GM19324 (cell line): ENCODE measurements around the gene EHMT1.

Experiments
- ATAC-seq: cut with Tn5 transposase; IDR thresholded peaks from one replicate; pipeline ENCODE4 v1.9.1; 2021; ENCODE audit warnings: mild to moderate bottlenecking, moderate library complexity; ENCODE audit not compliant: unreplicated experiment, low FRiP score

EHMT1 gene

DNA sequence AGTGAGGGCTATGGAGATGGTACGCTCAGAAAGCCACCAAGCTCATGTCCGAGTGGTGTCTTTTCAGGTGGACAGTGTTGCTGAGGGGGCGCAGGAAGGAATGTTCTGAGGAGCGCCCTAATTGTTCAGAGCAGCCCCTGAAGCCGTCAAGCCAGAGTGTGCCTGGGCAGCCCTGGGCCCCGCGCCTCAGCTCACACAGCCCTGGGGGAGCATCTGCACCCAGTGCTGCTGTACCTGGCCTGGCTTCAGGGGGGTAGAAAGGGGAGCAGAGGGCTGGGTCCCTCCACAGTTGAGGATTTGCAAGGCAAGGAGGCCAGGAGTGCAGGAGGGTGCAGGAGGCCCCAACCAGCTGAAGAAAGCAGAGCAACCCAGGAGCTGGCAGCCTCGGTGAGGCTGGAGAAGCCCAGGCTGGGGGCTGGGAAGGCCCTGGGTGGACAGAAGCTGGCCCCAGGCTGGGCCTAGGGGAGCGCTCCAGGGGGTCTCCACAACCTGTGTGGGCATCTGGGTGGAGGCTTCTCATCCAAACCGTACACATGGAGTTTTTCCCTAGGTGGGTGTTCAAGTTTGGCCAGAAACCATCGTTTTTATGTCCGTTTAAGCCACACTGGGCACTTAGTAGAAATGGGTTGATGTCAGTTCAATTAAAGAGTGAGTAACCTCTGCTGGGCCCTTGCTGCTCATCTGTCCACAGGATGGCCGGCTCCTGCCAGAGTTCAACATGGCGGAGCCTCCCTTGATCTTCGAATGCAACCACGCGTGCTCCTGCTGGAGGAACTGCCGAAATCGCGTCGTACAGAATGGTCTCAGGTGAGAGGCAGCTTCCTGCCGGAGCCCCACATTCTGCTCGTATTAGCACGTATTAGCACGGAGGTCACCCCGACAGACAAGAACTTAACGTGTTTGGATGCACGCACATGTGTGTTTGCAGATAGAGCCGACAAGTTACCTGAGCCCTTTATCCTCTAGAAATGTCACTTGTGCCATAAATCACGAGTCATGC is 196.8 kb downstream of the EHMT1 start:
- ATAC-seq = no peak

DNA sequence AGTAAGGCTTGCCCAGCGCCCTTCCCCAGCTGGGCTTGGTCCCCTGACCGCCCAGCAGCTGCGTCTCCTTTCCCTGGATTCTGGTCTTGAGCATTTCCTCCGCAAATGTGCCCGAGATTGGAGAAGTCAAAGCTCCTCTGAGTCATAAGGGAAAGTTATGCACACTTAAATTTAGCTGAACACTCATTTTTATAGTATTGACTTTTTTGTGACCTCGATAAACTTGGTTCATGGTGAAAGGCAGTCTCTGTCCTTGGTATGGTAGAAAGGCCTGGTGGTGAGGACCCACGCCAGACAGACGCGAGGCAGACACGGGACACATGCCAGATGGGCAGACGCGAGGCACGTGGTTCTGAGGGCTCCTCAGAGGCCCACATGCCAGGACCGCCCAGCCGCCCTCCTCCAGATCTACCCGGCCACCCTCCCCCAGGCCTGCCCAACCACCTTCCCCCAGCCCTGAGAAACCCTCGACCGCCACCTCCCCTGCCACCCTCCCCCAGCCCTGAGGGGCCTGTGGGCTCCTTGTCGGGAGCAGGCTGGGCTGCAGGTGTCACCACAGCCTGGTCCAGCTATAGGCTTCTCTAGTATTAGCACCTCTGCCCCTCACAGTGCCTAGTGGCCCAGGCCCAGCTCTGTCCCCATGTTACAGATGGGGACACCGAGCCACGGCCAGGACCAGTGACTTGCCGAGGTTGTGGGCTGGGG is 197.9 kb downstream of the EHMT1 start:
- no peak for ATAC-seq

DNA sequence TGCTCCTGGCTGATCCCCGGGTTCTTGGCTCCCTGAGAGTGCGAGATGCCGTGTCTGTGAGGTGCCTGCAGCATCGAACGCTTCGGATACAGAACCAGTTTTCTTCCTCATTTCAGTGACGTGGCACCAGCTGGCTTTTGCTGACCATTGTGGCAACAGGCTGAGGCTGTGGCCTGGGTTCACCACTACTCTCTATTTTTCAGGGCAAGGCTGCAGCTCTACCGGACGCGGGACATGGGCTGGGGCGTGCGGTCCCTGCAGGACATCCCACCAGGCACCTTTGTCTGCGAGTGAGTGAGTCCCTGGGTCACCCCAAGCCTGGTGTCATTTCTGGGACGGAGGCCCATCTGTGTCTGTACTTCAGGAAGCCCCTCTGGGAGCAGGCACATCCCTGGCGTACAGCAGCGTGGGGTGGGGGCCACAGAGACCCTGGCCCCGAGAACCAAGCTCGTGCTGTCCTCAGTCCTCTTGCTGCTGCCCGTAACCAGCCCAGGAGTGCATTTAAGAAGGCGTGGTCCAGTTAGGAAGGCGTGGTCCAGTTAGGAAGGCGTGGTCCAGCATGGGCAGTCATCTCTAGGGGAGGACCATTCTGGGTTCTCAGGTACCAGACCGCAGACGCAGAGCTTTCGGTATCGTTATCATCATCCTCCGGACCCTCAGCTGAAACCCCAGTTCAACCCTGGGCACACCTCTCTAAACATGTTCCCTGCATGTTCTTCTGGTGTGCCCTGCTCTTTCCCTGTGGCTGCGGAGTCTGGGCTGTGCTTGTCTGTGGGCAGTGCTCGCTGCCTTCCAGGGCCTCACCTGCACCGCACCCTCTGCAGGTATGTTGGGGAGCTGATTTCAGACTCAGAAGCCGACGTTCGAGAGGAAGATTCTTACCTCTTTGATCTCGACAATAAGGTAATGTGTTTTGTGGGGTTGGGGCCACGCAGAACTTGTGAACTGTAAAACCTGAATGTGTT is 198.7 kb downstream of the EHMT1 start:
- no peak for ATAC-seq

DNA sequence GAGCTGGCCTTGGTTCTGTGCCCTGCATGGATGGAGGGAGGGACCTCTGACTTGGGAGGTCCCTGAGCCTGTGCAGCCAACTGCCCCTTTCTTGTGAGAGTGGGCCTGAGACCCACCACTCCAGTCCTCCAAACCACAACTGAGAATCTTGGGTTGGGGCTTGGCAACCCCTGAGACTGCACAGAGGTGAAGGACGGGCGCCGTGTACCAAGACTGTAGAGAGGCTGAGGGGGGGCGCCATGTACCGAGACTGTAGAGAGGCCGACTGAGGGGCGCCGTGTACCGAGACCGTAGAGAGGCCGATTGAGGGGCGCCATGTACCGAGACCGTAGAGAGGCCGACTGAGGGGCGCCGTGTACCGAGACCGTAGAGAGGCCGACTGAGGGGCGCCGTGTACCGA is 199.5 kb downstream of the EHMT1 start:
- ATAC-seq = no peak

DNA sequence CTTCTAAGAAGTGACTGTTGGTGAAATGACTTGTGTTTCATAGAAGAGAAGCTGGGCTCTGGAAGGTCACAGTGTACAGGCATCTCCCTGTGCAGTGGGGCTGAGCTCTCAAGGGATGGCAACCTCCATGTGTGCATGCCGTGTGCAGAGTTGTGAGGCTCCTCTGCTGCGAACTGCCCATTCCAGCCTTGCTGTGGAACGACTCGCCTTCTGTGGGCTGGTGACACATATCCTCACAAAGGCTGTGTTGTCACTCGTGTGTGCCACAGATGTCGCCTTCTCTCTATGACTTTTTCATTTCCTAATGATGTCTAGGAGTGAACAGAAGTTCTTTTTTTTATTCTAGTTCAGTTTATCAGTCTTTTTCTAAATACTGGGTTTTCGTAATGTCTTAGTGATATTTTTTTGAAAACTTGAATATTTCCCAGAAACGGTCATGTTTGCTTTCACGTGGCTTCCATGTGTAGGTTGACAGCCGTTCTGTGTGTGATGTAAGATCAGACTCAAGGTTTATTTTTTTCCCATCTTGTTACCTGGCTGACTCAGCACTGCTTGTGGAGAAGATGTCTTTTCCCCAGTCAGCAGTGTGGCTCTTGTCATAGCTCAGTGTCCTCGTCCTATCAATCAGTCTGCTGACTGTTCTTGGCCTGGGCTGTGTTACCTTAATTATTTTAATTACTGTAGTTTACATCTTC is 201.5 kb downstream of the EHMT1 start:
- ATAC-seq = no peak

DNA sequence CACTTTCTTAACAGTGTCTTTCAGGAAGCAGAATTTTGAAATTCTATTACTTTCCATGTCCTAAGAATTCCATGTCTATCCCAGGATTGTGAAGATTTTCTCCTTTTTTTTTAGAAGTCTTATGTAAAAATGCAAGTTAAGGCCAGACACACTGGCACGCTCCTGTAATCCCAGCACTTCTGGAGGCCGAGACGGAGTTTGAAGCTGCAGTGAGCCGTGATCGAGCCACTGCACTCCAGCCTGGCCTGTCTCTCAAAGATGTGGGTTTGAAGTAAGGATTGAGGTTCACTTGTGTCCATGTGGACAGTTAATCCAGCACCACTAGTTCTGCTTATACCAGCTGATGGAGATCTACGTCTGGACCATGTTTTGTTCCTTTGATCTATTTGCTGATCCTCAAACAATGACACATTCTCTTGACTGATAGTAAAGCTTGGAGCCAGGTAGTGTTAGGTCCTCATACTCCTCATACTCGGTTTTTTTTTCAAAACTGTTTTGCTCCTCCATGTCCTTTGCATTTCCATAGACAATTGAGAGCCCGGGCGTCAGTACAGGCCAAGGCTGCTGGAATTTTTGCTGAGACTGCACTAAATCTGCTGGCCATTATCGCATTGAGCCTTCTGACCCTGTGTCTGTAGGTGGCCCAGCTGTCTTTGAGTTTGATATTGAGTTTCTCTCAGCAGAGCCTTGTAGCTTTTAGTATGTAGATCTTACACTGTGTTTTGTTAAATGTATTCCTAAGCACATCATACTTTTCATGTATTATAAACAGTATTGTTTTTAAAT is 205.4 kb downstream of the EHMT1 start:
- no peak for ATAC-seq

DNA sequence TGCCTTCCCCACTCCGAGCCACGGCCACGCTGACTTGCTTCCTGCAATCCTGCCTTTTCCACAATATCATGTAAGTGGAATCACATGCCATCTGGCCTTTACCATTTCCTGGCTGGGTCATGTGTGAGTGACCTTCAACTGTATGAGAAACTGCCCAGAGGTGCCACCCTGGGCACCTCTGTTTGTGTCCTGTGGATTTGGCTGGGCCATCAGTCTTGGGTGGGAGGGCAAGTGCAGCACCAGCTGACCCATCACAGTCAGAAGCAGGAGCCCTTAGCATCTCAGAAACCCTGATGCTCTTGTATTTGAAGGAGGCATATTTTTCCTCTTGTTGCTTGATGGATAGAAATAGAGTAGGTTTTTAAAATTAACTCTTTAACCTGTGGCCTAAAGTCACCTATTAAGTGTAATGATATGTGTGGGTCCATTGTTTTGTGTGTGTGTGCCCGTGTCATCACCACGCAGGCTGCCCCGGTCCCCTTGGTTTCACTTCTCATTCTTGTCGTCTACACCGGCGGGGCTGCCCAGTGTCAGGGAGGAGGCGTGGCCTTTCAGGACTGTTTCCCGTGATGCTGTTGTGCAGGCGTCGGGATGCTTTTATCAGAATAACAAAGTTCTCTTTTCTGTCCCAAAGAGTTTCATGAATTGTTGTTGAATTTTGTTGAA is 206.7 kb downstream of the EHMT1 start:
- ATAC-seq = no peak

DNA sequence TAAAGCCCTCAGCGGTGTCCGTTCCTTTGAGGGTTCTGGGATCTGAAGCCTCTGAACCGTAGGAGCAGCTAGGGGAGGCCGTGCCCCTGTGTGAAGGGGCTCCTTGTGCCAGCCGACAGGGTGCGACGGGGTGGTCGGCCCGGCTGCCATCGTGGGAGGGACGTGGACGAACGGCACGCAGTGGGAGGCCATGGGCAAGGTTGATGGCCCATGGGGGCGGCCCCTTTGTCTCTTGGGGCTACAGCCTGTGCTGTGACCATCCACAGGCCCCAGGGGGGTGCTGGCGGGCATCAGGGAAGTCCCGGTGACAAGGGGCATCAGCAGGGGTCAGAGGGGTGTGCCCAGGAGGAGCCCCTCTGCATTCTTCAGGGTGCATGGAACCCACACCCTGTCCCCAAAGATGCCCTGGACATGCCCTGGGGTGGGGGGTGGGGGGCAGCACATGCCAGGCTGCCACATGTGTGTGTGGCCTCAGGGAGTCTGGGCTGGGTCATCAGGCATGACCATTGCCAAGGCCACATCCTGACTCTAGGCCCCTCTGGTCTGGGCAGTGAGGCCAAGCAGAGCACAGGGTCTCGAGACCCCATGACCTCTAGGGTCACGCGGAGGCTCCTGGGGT is 209.2 kb downstream of the EHMT1 start:
- no peak for ATAC-seq

DNA sequence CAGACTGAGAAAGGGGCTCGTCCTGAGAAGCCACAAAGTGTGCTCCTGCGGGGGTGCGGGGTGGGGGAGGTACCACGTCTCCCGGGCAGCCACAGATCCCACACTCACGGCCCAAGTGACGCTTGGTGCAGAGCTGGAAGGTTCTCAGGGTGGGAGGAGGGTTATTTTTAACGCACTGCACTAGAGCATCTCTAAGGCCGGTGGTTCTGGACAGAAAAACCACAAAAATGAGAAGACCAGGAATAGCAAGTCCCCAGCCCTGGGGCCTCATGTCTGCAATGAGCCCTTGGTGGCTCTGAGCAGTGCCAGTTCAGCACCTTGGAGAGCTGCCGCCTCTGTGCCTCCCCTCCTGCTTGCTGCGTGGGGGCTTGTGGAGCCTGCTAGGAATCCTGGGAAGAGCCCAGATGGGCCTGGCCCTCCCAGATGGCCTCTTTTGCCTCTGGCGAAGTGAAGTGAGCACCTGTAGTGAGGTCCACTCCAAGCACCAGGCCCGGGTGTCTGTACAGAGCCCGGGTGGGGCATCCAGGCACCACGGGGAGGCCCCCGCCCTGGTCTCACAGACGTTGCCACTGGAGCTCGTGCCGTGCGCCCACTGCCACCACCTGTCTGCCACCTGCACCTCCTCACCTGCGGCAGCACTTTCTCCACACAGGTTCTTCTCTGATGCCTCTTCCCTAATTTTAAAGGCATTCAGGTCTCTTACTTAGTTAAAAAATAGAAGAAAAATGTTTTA is 209.9 kb downstream of the EHMT1 start:
- no peak for ATAC-seq

DNA sequence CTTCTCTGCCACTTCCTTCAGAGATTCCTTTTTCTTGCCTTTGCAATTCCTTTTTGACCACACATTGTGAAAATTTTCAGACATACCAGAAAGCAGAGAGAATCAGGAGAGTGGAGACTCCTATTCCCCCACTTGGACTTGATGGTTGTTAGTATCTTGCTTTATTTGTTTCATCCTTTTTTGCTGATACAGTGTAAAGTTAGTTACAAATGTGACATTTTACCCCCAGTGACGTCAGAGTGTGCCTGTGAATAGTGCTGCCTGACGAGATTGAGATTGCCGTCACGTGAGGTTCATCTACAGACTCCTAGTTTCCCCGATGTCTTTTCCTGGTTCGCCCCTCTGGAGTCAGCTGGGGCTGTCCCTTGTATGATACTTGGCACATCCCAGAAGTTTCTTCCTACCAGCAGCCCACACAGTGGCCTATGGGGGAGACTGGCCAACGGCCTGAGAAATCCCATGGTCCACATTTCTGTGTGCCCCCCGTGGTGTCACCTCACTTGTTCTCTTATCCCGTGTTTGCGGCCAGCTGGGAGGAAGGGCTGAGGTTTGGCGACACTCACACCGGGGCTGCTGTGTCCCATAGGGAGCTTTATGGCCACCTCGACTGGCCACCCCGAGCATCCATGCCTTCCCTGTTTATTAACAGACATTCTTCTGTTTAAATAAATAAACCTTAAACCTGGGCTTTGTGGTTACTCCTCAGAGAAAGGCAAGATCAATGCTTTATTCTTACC is 210.6 kb downstream of the EHMT1 start:
- no peak for ATAC-seq

DNA sequence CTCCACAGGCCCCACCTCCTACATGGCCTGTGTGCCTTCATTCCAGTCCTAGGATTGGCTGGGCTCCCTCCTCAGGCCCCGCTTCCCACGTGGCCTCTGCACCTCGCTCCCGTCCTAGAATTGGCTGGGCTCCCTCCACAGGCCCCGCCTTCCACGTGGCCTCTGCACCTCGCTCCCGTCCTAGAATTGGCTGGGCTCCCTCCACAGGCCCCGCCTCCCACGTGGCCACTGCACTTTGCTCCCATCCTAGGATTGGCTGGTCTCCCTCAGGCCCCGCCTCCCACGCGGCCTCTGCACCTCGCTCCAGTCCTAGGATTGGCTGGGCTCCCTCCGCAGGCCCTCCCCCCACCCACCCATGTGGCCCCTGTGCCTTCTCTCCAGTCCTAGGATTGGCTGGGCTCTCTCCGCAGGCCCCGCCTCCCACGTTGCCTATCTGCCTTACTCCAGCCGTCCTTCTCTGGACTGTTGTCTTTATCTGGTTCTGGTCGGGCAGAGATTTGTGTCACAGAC is 213.4 kb downstream of the EHMT1 start:
- ATAC-seq = no peak

DNA sequence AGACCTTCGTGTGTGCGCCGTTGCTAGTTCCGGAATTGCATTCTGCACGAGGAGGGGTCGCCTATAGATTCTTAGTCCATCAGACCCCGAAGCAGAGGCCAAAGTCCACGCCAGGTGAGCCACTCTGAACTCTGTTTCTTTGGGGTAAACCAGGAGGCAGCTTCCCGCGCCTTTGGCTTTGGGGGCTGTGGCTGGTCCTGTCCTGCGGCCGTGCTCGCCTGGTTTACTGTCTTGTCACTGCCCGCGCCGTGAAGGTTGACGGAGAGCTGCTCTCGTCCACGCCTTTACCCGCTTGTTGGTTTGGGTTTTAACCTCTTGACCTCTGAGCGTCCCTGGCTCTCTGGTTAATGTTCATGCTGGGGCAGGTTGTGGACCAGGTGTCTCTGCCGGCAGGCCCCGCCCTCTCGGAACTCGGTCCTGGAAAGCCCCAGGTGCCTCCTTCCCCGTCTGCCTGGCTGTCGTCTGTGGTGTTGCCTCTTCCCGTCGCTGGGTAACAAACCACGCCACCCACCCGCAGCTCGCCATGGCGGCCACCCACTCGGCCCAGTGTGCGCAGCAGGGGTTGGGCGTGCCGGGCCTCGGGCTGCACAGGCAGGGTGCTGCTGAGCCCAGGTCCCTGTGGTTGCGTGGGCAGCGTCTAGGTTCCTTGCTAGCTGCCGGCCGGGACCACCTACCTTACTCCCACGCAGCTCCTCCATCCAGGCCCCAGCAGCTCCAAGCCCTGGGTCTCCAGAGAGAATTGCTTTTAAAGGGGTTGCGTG is 214.2 kb downstream of the EHMT1 start:
- ATAC-seq = no peak

DNA sequence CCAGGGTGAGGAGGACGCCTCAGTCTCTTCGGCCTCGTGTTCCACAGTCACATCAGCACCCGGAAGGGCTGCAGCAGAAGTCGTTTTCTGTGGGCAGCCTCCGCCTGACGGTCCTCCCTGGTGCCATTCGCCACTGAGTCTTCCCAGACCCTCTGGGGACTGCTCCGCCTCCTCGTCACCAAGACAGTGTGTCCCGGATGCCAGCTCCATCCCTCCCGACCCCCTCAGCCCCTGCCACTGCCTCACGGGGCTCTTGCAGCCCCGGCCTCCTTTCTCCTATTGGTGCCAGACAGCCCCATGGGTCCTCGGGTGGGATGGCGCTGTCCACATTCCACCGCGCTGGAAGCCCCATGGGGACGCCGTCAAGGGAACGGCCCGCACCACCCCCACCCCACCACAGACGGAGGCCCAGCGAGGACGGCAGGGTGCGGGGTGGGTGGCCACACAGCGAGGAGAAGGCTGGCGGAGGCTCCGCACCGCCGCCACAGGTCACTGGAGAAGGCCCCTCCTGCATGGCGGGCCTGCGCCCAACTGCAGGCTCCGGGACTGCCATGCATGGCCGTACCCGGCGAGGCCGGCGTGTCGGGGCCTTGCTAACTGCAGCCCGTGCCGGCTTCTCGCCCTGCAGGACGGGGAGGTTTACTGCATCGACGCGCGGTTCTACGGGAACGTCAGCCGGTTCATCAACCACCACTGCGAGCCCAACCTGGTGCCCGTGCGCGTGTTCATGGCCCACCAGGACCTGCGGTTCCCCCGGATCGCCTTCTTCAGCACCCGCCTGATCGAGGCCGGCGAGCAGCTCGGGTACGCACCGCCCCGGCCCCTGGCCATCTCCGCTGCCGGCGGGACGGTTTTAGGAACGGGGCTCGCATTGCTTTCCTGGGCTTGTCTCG is 215.2 kb downstream of the EHMT1 start:
- no peak for ATAC-seq

DNA sequence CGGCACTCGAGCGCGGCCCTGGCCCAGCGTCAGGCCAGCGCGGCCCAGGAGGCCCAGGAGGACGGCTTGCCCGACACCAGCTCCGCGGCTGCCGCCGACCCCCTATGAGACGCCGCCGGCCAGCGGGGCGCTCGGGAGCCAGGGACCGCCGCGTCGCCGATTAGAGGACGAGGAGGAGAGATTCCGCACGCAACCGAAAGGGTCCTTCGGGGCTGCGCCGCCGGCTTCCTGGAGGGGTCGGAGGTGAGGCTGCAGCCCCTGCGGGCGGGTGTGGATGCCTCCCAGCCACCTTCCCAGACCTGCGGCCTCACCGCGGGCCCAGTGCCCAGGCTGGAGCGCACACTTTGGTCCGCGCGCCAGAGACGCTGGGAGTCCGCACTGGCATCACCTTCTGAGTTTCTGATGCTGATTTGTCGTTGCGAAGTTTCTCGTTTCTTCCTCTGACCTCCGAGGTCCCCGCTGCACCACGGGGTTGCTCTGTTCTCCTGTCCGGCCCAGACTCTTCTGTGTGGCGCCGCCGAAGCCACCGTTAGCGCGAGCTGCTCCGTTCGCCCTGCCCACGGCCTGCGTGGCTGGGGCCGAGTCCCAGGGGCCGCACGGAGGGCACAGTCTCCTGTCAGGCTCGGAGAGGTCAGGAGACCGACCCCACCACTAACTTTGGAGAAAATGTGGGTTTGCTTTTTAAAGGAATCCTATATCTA is 216.2 kb downstream of the EHMT1 start:
- no peak for ATAC-seq
